Eye (tissue), 1 donor: ENCODE measurements around the gene RPS19BP1.
A peak's percentile ranks its signal among the peaks of the same experiment; 100 is the strongest.

Experiments used
- DNase-seq: peaks from one replicate; pipeline ENCODE4 v3.0.0-alpha.2; 2015

RPS19BP1 gene

GRCh38 chr22:39532215-39533073 lies at the start of gene RPS19BP1:
Gene RPS19BP1 (minus strand): TSS chr22:39532748. CDS start chr22:39532738, 10 bp downstream.
- peak; percentile 100 for DNase-seq

GRCh38 chr22:39581303-39581702 lies 48.8 kb upstream of the RPS19BP1 start:
- no peak for DNase-seq

GRCh38 chr22:39580795-39581194 lies 48.2 kb upstream of the RPS19BP1 start:
- no peak for DNase-seq

GRCh38 chr22:39580006-39580441 lies 47.5 kb upstream of the RPS19BP1 start:
- DNase-seq = no peak

GRCh38 chr22:39577900-39578299 lies 45.4 kb upstream of the RPS19BP1 start:
- no peak for DNase-seq

GRCh38 chr22:39577366-39577765 lies 44.8 kb upstream of the RPS19BP1 start:
- DNase-seq = no peak

GRCh38 chr22:39576027-39576426 lies 43.5 kb upstream of the RPS19BP1 start:
- no peak for DNase-seq

GRCh38 chr22:39575552-39575825 lies 42.9 kb upstream of the RPS19BP1 start:
- DNase-seq = no peak

- DNase-seq = no peak
Observed at GRCh38 chr22:39574779-39575551, 42.4 kb upstream of the RPS19BP1 start.

GRCh38 chr22:39571538-39571937 lies 39.0 kb upstream of the RPS19BP1 start:
- no peak for DNase-seq

- DNase-seq = no peak
Observed at GRCh38 chr22:39570665-39571064, 38.1 kb upstream of the RPS19BP1 start, which contains the start of gene CACNA1I. Gene CACNA1I (plus strand): TSS chr22:39570753. CDS start chr22:39570753, 0 bp downstream.

GRCh38 chr22:39570226-39570625 lies 37.7 kb upstream of the RPS19BP1 start:
- no peak for DNase-seq

- DNase-seq = no peak
Observed at GRCh38 chr22:39569066-39569465, 36.5 kb upstream of the RPS19BP1 start.

GRCh38 chr22:39568278-39568981 lies 35.9 kb upstream of the RPS19BP1 start:
- DNase-seq = no peak

- DNase-seq = no peak
Observed at GRCh38 chr22:39567135-39567946, 34.8 kb upstream of the RPS19BP1 start.

- DNase-seq = no peak
Observed at GRCh38 chr22:39565414-39565944, 32.9 kb upstream of the RPS19BP1 start.

GRCh38 chr22:39563571-39564428 lies 31.3 kb upstream of the RPS19BP1 start:
- no peak for DNase-seq

GRCh38 chr22:39562839-39563489 lies 30.4 kb upstream of the RPS19BP1 start:
- no peak for DNase-seq

GRCh38 chr22:39560127-39560526 lies 27.6 kb upstream of the RPS19BP1 start:
- no peak for DNase-seq

- DNase-seq = peak; percentile 64
Observed at GRCh38 chr22:39559456-39560105, 27.0 kb upstream of the RPS19BP1 start.
